ENCODE data around the gene SLMAP.

- TF ChIP-seq CTCF (optimal IDR thresholded peaks at IDR 0.05 in 1 of 3, IDR thresholded peaks at IDR 0.05 in 1 of 3, conservative IDR thresholded peaks at IDR 0.05 in 1 of 3; ENCODE audit: extremely low read depth in 1 of 3, insufficient read depth in 2 of 3, low read length in 3 of 3) (no peak), EZH2 (IDR thresholded peaks at IDR 0.05; ENCODE audit: low read length) (no peak)
These were observed 144.7 kb downstream of the SLMAP start for GRCh38 chr3:57900786-57901185.
